ENCODE data around the gene ALPK1.

Gene ALPK1

DNA sequence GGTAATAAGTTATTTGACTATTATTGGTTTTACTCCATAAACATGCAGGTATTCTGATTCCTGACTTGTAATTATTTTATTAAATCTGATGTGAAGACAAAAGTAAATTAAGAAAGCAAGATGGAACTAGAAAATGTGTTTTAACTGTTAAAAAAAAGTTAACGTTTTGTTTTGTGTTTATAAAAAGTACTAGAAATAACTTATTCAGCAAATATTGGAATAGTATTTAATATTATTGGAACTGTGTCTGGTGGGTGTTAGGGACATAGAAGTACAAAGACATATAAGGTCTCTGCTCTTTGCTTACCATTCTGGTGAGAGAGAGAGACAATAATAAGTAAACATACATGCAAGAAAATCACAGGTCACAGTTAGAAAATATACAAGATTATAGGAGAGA, 27.1 kb upstream of the ALPK1 start:
- H3K27ac ChIP-seq: no peak overlapping the region
- ChIA-PET CTCF (no interaction called here), POLR2A (ENCODE audit: low non-redundant PET) (no interaction called here)
- DNase-seq (ENCODE audit: low spot score): no peak
- TF ChIP-seq CTCF (conservative IDR thresholded peaks at IDR 0.05; ENCODE audit: low read depth): no peak

- CTCF ChIA-PET: no interaction called here
- DNase-seq (ENCODE audit: low spot score): no peak
- no peak overlapping the region for H3K27ac ChIP-seq
- POLR2A ChIA-PET (ENCODE audit: low non-redundant PET): no interaction called here
- no peak for TF ChIP-seq CTCF (conservative IDR thresholded peaks at IDR 0.05; ENCODE audit: low read depth)
These were observed 26.3 kb upstream of the ALPK1 start for GRCh38 chr4:112270640-112271421.

DNA sequence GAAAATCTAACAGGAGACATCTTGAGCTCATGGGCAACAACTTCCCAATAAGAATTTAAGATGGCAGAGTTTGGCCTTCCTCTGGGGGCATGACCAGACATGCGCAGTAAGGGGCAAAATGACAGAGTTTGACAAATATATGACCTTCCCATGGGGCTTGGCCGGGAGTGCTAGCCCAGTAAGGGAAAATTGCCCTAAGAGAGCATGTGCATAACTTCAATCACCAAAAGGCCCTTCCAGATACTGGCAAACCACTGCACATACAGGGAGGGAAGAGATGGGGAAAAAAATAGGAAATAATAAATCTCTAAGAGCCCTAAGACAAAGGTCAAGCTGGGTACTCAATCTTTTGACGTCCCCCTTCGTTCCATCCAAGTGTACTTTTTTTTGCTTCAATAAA, 24.9 kb upstream of the ALPK1 start:
- POLR2A ChIA-PET (ENCODE audit: low non-redundant PET): no interaction called here
- no peak for DNase-seq (ENCODE audit: low spot score)
- CTCF ChIA-PET: no interaction called here
- H3K27ac ChIP-seq: no peak overlapping the region
- no peak for TF ChIP-seq CTCF (conservative IDR thresholded peaks at IDR 0.05; ENCODE audit: low read depth)

DNA sequence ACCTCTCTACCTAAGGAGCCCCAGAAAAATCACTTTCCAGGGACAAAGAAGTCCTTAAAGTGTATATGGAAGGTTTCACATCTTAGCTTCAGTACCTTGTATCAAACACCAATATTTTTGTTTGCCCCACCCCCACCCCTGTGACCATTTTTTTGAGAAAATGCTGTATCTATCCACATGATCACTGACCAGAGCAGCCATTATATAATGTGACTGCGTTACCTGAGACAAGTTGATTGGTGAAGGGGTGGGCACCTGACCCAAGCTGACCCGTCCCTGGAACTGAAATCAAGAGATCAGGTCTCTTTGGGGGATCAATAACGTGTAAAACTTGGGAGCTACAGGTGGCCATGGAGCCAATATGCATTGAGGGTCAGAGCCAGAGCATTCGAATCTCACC, 22.2 kb upstream of the ALPK1 start:
- no peak for DNase-seq (ENCODE audit: low spot score)
- no peak overlapping the region for H3K27ac ChIP-seq
- ChIA-PET POLR2A (ENCODE audit: low non-redundant PET) (no interaction called here), CTCF (no interaction called here)
- no peak for TF ChIP-seq CTCF (conservative IDR thresholded peaks at IDR 0.05; ENCODE audit: low read depth)

DNA sequence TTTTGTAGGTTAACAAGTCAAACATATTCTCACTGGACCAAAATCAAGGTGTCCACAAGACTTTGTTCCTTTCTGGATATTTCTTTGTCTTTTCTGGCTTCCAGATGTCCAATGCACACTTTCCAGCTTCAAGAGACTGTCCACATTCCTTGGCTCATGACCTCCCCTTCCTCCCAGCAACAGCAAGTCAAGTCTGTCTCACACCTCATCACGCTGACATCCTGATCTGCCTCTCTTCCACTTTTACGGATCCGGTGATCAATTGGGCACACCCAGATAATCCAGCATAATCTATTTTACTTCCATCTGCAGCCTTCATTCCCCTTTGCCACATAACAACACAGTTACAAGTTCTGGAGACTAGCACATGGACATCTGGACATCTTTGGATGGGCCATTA, 21.1 kb upstream of the ALPK1 start:
- ChIA-PET CTCF (no interaction called here), POLR2A (ENCODE audit: low non-redundant PET) (no interaction called here)
- TF ChIP-seq CTCF (conservative IDR thresholded peaks at IDR 0.05; ENCODE audit: low read depth): no peak
- no peak for DNase-seq (ENCODE audit: low spot score)
- no peak overlapping the region for H3K27ac ChIP-seq

DNA sequence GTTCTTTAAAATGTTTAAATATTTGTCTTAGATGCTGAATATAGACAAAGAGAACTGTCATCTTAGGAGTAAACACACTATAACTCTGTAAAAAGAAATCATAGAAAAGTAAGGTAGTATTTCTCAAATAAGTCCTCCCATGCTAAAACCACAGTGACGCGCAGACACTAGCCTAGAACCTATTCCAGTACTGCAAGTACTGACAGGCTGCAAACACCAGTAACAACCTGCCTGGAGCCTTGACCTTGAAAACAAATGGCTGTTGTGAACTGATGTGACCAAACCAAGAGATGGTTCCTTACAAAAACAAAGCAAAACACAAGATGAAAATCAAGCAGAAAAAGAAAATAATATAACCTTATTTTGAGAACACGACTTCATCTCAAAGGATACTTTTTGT, 19.9 kb upstream of the ALPK1 start:
- H3K27ac ChIP-seq: no peak overlapping the region
- POLR2A ChIA-PET (ENCODE audit: low non-redundant PET): no interaction called here
- no peak for TF ChIP-seq CTCF (conservative IDR thresholded peaks at IDR 0.05; ENCODE audit: low read depth)
- peak; percentile 52 for DNase-seq (ENCODE audit: low spot score)
- CTCF ChIA-PET: no interaction called here
